ENCODE measurements around the gene PRPF31. TPM values are rescaled to one million over a fixed set of nuclear protein-coding genes. Genes with fewer than 3 reads are reported as not detected.

PRPF31 gene, protein sequence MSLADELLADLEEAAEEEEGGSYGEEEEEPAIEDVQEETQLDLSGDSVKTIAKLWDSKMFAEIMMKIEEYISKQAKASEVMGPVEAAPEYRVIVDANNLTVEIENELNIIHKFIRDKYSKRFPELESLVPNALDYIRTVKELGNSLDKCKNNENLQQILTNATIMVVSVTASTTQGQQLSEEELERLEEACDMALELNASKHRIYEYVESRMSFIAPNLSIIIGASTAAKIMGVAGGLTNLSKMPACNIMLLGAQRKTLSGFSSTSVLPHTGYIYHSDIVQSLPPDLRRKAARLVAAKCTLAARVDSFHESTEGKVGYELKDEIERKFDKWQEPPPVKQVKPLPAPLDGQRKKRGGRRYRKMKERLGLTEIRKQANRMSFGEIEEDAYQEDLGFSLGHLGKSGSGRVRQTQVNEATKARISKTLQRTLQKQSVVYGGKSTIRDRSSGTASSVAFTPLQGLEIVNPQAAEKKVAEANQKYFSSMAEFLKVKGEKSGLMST
- total RNA-seq (2022; extraction: Qiagen RNA extraction; ENCODE audit: low read depth): 112 to 122 TPM (median 116 TPM) in 5 replicates

DNA sequence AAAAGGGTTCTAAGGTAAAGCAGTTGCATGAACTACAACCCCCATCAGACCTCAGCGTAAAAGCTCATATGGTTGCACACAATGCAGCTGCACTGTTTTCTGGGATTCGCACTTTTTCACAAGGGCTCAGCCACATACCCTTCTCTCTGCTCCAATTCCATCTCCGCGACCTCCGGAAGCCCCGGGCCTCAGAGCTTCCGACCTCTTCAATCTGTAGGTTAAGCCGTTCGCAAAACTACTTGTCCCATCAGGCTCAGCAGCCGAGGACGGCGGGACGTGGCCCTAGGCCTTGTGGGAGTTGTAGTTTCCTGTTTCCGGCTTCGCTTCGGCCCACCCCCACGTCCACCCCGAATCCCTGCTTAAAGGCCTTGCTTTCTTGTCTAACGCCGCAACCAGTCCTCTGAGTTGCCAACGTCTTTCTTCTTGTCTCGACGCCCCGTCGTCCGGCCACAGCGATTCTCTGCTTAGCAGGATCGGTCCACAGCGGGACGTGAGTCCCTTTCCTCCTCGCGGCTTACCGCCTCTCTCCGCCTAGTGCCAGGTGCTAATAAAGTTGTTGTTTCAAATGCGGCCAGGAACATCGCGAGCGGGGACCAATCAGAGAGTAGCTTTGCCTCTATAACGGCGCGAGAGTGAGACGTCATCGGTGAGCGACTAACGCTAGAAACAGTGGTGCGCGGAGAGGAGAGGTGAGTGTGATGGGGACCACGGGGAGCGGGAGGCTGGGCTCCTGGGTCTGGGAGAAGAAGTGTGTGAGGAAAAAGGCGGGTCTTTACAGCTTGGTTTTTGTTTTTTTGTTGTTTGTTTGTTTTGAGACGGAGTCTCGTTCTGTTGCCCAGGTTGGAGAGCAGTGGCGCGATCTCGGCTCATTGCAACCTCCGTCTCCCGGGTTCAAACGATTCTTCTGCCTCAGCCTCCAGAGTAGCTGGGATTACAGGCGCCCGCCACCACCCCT lies at the start of gene PRPF31, which contains the start of gene TFPT:
TSS of gene PRPF31 (plus strand) at position 646 of the 955 bp plus-strand sequence. CDS start 2,525 bp downstream, outside the sequence.
TSS of gene TFPT (minus strand) at position 549 of the 955 bp plus-strand sequence. CDS start at position 161, 388 bp downstream.

DNA sequence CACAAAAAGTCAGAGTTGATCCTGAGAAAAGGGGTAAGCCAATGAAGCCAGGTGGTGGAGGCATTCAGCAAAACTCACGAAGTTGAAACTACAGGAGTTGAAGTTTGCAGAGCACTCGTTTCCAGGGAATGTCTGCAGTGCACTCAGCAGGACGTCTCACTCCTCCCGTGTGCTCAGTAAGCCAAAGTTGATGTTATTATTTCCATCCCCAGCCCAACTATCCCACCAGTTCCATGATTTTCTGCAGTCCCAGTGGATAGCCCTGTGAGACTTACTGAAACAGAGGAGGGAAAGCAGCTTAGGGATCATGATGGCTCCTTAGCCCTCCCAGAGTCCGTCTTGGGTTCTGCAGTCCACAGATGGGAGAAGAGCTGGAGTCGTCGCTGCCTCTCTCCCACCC lies 34.5 kb upstream of the PRPF31 start, which contains the start of gene TARM1:
TSS of gene TARM1 (minus strand) at position 334 of the 400 bp plus-strand sequence. CDS start at position 309, 25 bp downstream.

DNA sequence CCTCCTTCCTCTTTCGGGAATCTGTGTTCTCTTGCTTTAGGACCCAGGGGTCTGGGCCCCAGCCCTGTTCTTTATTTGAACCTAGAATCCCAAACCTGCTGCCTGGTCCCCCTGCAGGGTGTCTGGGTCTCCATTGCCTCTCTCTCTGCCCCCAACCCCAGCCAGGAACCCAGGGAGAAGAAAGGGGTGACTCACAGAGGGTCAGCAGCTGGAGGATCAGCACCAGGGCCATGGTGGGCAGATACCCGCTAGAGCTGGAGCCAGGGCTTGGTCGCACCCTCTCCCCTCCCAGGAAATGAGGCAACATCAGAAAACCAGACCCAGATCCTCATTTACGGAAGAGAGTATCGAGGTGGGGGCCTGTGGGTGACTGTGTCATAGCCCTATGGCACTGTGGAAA lies 15.0 kb upstream of the PRPF31 start, which contains the start of gene OSCAR:
TSS of gene OSCAR (minus strand) at position 243 of the 400 bp plus-strand sequence. CDS start at position 232, 11 bp downstream.

DNA sequence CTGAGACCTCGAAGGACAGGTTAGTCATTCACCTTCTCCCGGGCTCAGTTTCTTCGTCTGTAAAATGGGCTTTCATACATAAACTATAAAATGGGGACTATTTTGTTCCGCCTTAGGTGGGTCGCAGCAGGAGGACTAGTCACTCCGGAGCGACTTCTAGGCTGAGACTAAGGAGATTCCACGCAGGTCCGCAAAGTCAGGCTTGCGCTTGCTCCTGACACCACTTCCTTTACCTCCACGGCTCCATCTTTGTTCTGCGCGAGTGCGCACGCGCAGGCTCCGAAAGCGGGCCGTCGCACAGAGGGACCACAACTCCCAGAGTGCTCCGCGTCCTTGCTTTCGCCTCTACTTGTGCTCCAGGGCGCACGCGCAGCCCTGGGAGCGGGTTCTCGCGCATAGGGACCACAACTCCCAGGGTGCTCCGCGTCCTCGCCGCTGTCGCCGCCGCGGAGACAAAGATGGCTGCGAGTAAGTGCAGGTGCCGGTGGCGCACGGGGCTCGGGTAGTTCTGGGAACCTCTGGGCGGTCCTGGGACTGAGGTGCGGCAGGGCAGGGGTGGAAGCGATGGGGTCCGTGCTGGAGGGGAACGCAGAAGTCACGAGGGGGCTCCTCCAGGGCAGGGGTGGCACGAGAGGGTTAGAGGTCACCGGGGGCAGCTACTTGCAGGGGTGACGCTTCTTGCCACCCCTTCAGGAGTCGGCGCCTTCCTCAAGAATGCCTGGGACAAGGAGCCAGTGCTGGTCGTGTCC lies 13.0 kb upstream of the PRPF31 start, which contains the start of gene NDUFA3:
TSS of gene NDUFA3 (plus strand) at position 435 of the 749 bp plus-strand sequence. CDS start at position 459, 24 bp downstream.

DNA sequence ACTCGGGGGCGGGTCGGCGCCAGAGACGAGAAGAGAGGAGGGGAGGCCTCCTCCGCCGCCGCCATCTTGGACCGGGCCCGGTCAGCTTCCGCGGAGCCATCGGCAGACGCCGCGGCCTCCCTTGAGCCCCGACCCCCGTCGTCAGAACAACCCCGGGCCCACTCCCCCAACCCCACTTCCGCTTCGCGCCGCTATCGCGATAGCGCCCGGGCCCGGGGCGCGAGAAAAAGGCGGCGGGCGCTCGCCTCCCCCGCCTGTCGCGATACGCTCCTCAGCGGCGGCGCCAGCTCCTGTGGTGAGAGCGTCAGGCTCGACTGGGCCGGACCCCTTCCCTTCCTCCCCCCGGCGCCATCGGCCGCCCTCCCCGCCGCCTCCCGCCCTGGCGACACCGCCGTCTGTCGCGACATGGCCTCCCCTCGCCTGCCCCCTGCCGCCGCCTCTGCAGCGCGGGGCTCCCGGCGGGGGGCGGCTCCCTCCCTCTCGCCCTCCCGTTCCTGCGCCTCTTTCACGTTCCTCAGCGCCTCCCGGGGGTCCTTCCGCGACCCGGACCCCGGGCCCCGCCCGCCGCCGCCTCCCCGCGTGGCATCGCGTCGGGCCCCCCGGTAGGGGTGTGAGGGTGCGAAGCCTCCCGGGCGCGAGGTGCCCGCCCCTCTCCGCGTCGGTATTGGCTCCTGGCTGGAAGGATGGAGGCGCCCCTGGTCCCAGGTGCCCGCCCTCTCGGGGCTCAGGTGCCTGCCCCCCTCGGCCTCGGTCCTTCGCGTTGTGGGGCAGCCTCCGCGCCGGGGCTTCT lies 22.3 kb downstream of the PRPF31 start, which contains the start of gene CNOT3:
TSS of gene CNOT3 (plus strand) at position 64 of the 790 bp plus-strand sequence. CDS start 5,217 bp downstream, outside the sequence.

DNA sequence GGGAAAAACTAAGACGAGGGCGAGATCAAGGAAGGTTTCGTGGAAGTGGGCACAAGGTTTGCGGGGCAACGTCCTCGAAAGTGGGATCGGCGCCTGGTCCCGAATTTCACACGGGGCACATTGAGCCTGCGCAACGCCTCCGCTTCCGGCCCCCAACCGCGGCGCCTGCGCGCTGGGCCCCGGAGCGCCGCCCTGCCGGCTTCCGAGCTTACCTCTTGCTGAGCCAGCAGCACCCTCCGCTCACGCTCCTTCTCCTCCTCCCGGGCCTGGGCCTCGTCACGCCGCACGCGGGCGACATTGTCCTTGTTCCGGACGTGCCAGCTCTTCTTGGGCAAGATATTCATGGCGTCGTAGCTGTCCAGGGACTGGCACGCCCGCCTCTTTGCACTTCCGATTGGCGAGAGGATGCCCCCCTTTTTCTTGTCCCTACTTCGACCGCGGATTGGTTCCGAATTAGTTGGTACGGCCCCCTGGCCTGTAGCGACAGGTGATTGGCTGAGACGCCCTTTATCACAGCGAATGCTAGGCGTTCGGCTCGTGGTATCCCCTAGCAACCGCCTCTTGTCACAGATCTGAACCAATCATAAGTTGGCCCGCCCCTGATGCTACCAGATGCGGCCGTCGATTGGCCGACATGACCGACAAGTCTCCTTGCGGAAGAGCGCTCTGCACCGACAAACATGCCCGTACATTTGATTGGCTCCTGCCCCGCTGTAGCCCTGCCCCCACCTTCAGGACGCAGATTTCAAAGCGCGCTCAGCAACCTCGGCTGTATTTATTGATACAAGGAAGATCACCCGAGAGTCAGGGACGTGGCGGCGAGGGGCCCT lies 44.0 kb downstream of the PRPF31 start, which contains the start of gene LENG1:
TSS of gene LENG1 (minus strand) at position 370 of the 830 bp plus-strand sequence. CDS start at position 344, 26 bp downstream.

DNA sequence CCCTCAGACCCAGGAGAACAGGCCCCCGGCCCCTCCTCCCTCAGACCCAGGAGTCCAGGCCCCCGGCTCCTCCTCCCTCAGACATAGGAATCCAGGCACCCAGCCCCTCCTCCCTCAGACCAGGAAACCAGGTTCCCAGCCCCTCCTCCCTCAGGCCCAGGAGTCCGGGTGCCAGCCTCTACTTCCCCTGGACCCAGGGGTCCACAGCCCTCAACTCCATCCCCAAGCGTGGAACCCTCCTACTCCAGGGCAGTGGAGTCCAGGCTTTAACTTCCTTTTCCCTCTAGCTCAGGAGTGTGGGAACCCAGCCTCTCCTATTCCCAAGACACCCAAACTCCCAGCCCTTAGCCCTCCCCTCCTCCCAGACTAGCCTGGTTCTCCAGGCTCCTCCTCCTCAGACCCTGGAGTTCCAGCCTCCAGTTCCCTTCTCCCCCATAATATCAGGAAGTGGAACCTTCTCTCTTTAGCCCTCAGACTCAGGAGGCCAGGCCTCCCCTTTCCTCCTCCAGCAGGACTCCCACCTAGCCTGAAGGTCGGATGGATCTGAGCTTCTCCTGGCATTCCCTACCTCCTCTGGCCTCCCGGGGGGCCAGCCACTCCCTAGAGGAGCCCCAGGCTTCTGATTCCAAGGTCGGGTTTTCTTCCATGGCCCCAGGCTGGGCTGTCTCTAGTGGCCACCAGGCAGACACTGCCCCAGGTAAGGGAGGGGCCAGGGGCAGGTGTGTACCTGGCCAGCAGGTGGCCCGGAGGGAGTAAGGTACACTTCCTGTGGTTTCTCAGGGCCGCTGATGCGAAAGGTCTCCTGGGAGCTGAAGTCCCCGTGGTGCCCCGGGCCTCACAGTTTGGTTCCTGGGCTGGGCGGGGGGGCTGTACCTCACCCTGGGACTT lies 57.2 kb downstream of the PRPF31 start, which contains the start of gene TMC4:
TSS of gene TMC4 (minus strand) at position 690 of the 888 bp plus-strand sequence. CDS start at position 647, 43 bp downstream.

Other genes with a start within 250 kb of the PRPF31 start
- gene MYADM, start 247.9 kb upstream of the PRPF31 start, total RNA-seq (2022; extraction: Qiagen RNA extraction; ENCODE audit: low read depth): 232 to 314 TPM (median 275 TPM) in 5 replicates
- 5.2 to 6.9 TPM (median 5.8 TPM) in 5 replicates for gene PRKCG, start 233.6 kb upstream of the PRPF31 start, total RNA-seq (2022; extraction: Qiagen RNA extraction; ENCODE audit: low read depth)
- 6.8 to 10.8 TPM (median 9.6 TPM) in 5 replicates for gene CACNG7, start 206.5 kb upstream of the PRPF31 start, total RNA-seq (2022; extraction: Qiagen RNA extraction; ENCODE audit: low read depth)
- 1.2 to 1.9 TPM (median 1.7 TPM) in 5 replicates for gene CACNG8, start 152.8 kb upstream of the PRPF31 start, total RNA-seq (2022; extraction: Qiagen RNA extraction; ENCODE audit: low read depth)
- 9.7 to 13.4 TPM (median 10.8 TPM) in 5 replicates for gene CACNG6, start 124.1 kb upstream of the PRPF31 start, total RNA-seq (2022; extraction: Qiagen RNA extraction; ENCODE audit: low read depth)
- 0.35 to 0.81 TPM (median 0.79 TPM) in 4 of 5 replicates, not detected in the other for gene VSTM1, start 51.9 kb upstream of the PRPF31 start, total RNA-seq (2022; extraction: Qiagen RNA extraction; ENCODE audit: low read depth)
- gene TARM1, start 34.4 kb upstream of the PRPF31 start, total RNA-seq (2022; extraction: Qiagen RNA extraction; ENCODE audit: low read depth): not detected in 5 replicates
- gene OSCAR, start 15.0 kb upstream of the PRPF31 start, total RNA-seq (2022; extraction: Qiagen RNA extraction; ENCODE audit: low read depth): 0.21 to 0.51 TPM (median 0.30 TPM) in 5 replicates
- gene NDUFA3, start 12.9 kb upstream of the PRPF31 start, total RNA-seq (2022; extraction: Qiagen RNA extraction; ENCODE audit: low read depth): 194 to 262 TPM (median 237 TPM) in 5 replicates
- 21.9 to 25.5 TPM (median 23.0 TPM) in 5 replicates for gene TFPT, start 97 bp upstream of the PRPF31 start, total RNA-seq (2022; extraction: Qiagen RNA extraction; ENCODE audit: low read depth)
- 60.9 to 77.0 TPM (median 70.0 TPM) in 5 replicates for gene CNOT3, start 22.0 kb downstream of the PRPF31 start, total RNA-seq (2022; extraction: Qiagen RNA extraction; ENCODE audit: low read depth)
- 6.7 to 9.8 TPM (median 9.1 TPM) in 5 replicates for gene LENG1, start 44.0 kb downstream of the PRPF31 start, total RNA-seq (2022; extraction: Qiagen RNA extraction; ENCODE audit: low read depth)
- gene TMC4, start 57.4 kb downstream of the PRPF31 start, total RNA-seq (2022; extraction: Qiagen RNA extraction; ENCODE audit: low read depth): 0.24 to 1.5 TPM (median 1.3 TPM) in 5 replicates
- 126 to 174 TPM (median 157 TPM) in 5 replicates for gene MBOAT7, start 73.8 kb downstream of the PRPF31 start, total RNA-seq (2022; extraction: Qiagen RNA extraction; ENCODE audit: low read depth)
- 80.8 to 131 TPM (median 123 TPM) in 5 replicates for gene TSEN34, start 75.6 kb downstream of the PRPF31 start, total RNA-seq (2022; extraction: Qiagen RNA extraction; ENCODE audit: low read depth)
- 2,035 to 2,508 TPM (median 2,323 TPM) in 5 replicates for gene RPS9, start 85.1 kb downstream of the PRPF31 start, total RNA-seq (2022; extraction: Qiagen RNA extraction; ENCODE audit: low read depth)
- gene LILRB3, start 107.3 kb downstream of the PRPF31 start, total RNA-seq (2022; extraction: Qiagen RNA extraction; ENCODE audit: low read depth): 0.05 to 0.11 TPM (median 0.06 TPM) in 3 of 5 replicates, not detected in the others
- gene LILRA6, start 127.0 kb downstream of the PRPF31 start, total RNA-seq (2022; extraction: Qiagen RNA extraction; ENCODE audit: low read depth): 0.03 to 0.07 TPM in 2 of 5 replicates, not detected in the others
- 0.03 to 0.06 TPM in 2 of 5 replicates, not detected in the others for gene LILRB5, start 141.5 kb downstream of the PRPF31 start, total RNA-seq (2022; extraction: Qiagen RNA extraction; ENCODE audit: low read depth)
- gene LILRB2, start 165.4 kb downstream of the PRPF31 start, total RNA-seq (2022; extraction: Qiagen RNA extraction; ENCODE audit: low read depth): 0.14 TPM in 1 of 5 replicates, not detected in the others
- not detected in 5 replicates for gene LILRA5, start 197.4 kb downstream of the PRPF31 start, total RNA-seq (2022; extraction: Qiagen RNA extraction; ENCODE audit: low read depth)
- gene LILRA4, start 223.4 kb downstream of the PRPF31 start, total RNA-seq (2022; extraction: Qiagen RNA extraction; ENCODE audit: low read depth): not detected in 5 replicates
- 0.08 to 0.12 TPM in 2 of 5 replicates, not detected in the others for gene LAIR1, start 249.2 kb downstream of the PRPF31 start, total RNA-seq (2022; extraction: Qiagen RNA extraction; ENCODE audit: low read depth)